Suprapubic skin (tissue), 4 donors: ENCODE results near the gene PCBP2. TPM values are rescaled to one million over a fixed set of nuclear protein-coding genes. Genes with fewer than 3 reads are reported as not detected.

Source experiments
- DNase-seq, 2 donors: peaks; one replicate each; pipeline ENCODE4 v3.0.0-alpha.2; 2019; ENCODE audit warnings: low spot score in 2 of 2
- H3K27ac ChIP-seq: fragments of 200-600 bp; sonication (generic); one replicate; pipeline ENCODE4 v1.5.1; 2019
- H3K27me3 ChIP-seq: fragments of 200-600 bp; sonication (generic); one replicate; pipeline ENCODE4 v1.5.1; 2019
- H3K36me3 ChIP-seq: fragments of 200-600 bp; sonication (generic); one replicate; pipeline ENCODE4 v1.5.1; 2019
- H3K4me1 ChIP-seq: fragments of 200-600 bp; sonication (generic); one replicate; pipeline ENCODE4 v1.5.1; 2019
- H3K4me3 ChIP-seq: fragments of 200-600 bp; sonication (generic); one replicate; pipeline ENCODE4 v1.5.1; 2019; ENCODE audit warnings: mild to moderate bottlenecking
- H3K9me3 ChIP-seq: fragments of 200-600 bp; sonication (generic); one replicate; pipeline ENCODE4 v1.5.1; 2019
- CTCF ChIP-seq, 2 donors: fragments of 200-600 bp in 1 of 2; fragments of 450-650 bp in 1 of 2; sonication (generic) in 1 of 2; IDR thresholded peaks; one replicate each; pipeline ENCODE4 v1.5.1; 2016 to 2019; ENCODE audit warnings: antibody characterized with exemption in 2 of 2, mild to moderate bottlenecking in 1 of 2, moderate library complexity in 1 of 2
- EP300 ChIP-seq: sonication (generic); formaldehyde crosslinking; IDR thresholded peaks from one replicate; pipeline ENCODE4 v1.6.1; 2017; ENCODE audit warnings: antibody characterized with exemption
- POLR2A ChIP-seq, 2 donors: fragments of 450-650 bp; IDR thresholded peaks; one replicate each; pipeline ENCODE4 v1.6.1; 2017; ENCODE audit warnings: antibody characterized with exemption in 2 of 2, mild to moderate bottlenecking in 2 of 2, moderate library complexity in 2 of 2
- POLR2AphosphoS5 ChIP-seq, 3 donors: sonication (generic); formaldehyde crosslinking; IDR thresholded peaks; one replicate each; pipeline ENCODE4 v1.6.1; 2017; ENCODE audit warnings: antibody characterized with exemption in 3 of 3
- WGBS: methylation state at CpG from one replicate; pipeline ENCODE4 v1.1.5; 2018; 5-methylcytosine and 5-hydroxymethylcytosine counted together
- total RNA-seq, 4 donors: library from RNA; depleted of rRNA; stranded (reverse); fragments of >200 nt; gene quantifications; one replicate each; pipeline ENCODE4 v1.1.0, GENCODE V29; 2016

The PCBP2 gene
- total RNA-seq, 4 donors from 2014 or later = 480 to 803 (median 584) TPM

GRCh38 chr12:53492188-53492587, 40.3 kb downstream of the PCBP2 start:
- H3K4me3 ChIP-seq = peak overlapping the region; percentile 66

GRCh38 chr12:53492830-53493609, 41.1 kb downstream of the PCBP2 start:
- no peaks in the 10 kb centered on the region for H3K27me3 ChIP-seq
- no peaks in the 10 kb centered on the region for H3K9me3 ChIP-seq
- H3K4me3 ChIP-seq = peak overlapping the region; percentile 66
- peaks cover 47% of the 10 kb centered on the region for H3K4me1 ChIP-seq
- H3K27ac ChIP-seq = peak overlapping the region; percentile 85
- TF ChIP-seq POLR2AphosphoS5 (IDR thresholded peaks at IDR 0.05) = peak in 1 of 3 donors; percentile 62
- TF ChIP-seq CTCF (IDR thresholded peaks at IDR 0.05) = no peak
- no peaks in the 10 kb centered on the region for H3K36me3 ChIP-seq
- WGBS = under 1% methylated on average over 21 of the region's 52 CpGs
- DNase-seq = peak; percentile 97

More at GRCh38 chr12:53492188-53492587, 40.3 kb downstream of the PCBP2 start:
- H3K4me1 ChIP-seq = peaks cover 39% of the 10 kb centered on the region
- peak overlapping the region; percentile 85 for H3K27ac ChIP-seq
- 49% methylated on average over 20 of the region's 20 CpGs for WGBS
- DNase-seq = no peak
- H3K36me3 ChIP-seq = no peaks in the 10 kb centered on the region
- no peaks in the 10 kb centered on the region for H3K27me3 ChIP-seq
- TF ChIP-seq CTCF (IDR thresholded peaks at IDR 0.05) = no peak
- no peak for TF ChIP-seq POLR2AphosphoS5 (IDR thresholded peaks at IDR 0.05)
- no peak for TF ChIP-seq EP300
- TF ChIP-seq POLR2A (IDR thresholded peaks at IDR 0.05) = no peak
- no peaks in the 10 kb centered on the region for H3K9me3 ChIP-seq

- Histone ChIP-seq H3K27me3 (no peaks in the 10 kb centered on the region), H3K4me3 (peak overlapping the region; percentile 66), H3K36me3 (no peaks in the 10 kb centered on the region), H3K4me1 (peaks cover 55% of the 10 kb centered on the region), H3K9me3 (no peaks in the 10 kb centered on the region), H3K27ac (peak overlapping the region; percentile 85)
- DNase-seq = peak in 1 of 2 donors; percentile 56
- WGBS = 28% methylated on average over 11 of the region's 11 CpGs
- no peak for TF ChIP-seq EP300
Observed at GRCh38 chr12:53493610-53494391, 41.9 kb downstream of the PCBP2 start.

- Histone ChIP-seq H3K27ac (peak overlapping the region; percentile 60), H3K4me1 (peaks cover 71% of the 10 kb centered on the region), H3K4me3 (no peak overlapping the region), H3K27me3 (no peaks in the 10 kb centered on the region), H3K9me3 (no peaks in the 10 kb centered on the region), H3K36me3 (no peaks in the 10 kb centered on the region)
- peak in 1 of 2 donors; percentile 88 for DNase-seq
- 36% methylated on average over 5 of the region's 5 CpGs for WGBS
- no peak for TF ChIP-seq POLR2A (IDR thresholded peaks at IDR 0.05)
- no peak for TF ChIP-seq CTCF (IDR thresholded peaks at IDR 0.05)
- TF ChIP-seq EP300 = no peak
- no peak for TF ChIP-seq POLR2AphosphoS5 (IDR thresholded peaks at IDR 0.05)
Observed at GRCh38 chr12:53495903-53496751, 44.2 kb downstream of the PCBP2 start.

- 81% methylated on average over 1 of the region's 1 CpG for WGBS
- no peak for DNase-seq
- Histone ChIP-seq H3K9me3 (no peaks in the 10 kb centered on the region), H3K36me3 (no peaks in the 10 kb centered on the region), H3K27ac (peak overlapping the region; percentile 60), H3K4me1 (peaks cover 75% of the 10 kb centered on the region), H3K27me3 (no peaks in the 10 kb centered on the region), H3K4me3 (no peak overlapping the region)
- no peak for TF ChIP-seq POLR2A (IDR thresholded peaks at IDR 0.05)
- TF ChIP-seq CTCF (IDR thresholded peaks at IDR 0.05) = no peak
- TF ChIP-seq EP300 = no peak
- TF ChIP-seq POLR2AphosphoS5 (IDR thresholded peaks at IDR 0.05) = peak in 1 of 3 donors; percentile 11
Observed at GRCh38 chr12:53496752-53497032, 44.8 kb downstream of the PCBP2 start.
